Endothelial cell of umbilical vein (primary cell): ENCODE data around the gene HLA-DPA1. TPM values are rescaled to one million over a fixed set of nuclear protein-coding genes. Genes with fewer than 3 reads are reported as not detected.
A peak's percentile ranks its signal among the peaks of the same experiment; 100 is the strongest.

Source experiments
- BruUV-seq: library from RNA; stranded (reverse); fragments of 400-500 nt; replicated peaks from 2 replicates; lab custom pipeline; 2021; lab: Mats Ljungman, UMichigan
- CTCF ChIA-PET: fragments of 300-600, 350-600 bp; sonication (Branson Sonifier 250); formaldehyde crosslinking; loops from one replicate; lab custom pipeline; 2021; ENCODE audit warnings: antibody characterized with exemption, inconsistent platforms; lab: Charles Lee
- POLR2A ChIA-PET: fragments of 300-600, 350-600 bp; sonication (Branson Sonifier 250); formaldehyde crosslinking; loops from one replicate; lab custom pipeline; 2021; ENCODE audit warnings: antibody characterized with exemption, inconsistent platforms; lab: Charles Lee
- DNase-seq: peaks from one replicate; pipeline ENCODE4 v3.0.0-alpha.2; 2011; ENCODE audit warnings: low read depth, low spot score
- FAIRE-seq: peaks from 2 replicates; lab custom pipeline; 2011; peaks lifted over from hg19 to GRCh38; lab: Jason Lieb, UNC
- H2AFZ ChIP-seq: 2 replicates; pipeline ENCODE4 v1.6.0; 2012; ENCODE audit warnings: low read depth, low read length, control low read depth, inconsistent platforms
- H3K27ac ChIP-seq: 2 replicates; pipeline ENCODE4 v1.5.1; 2011; ENCODE audit warnings: low read depth, mild to moderate bottlenecking, control low read depth, low read length, moderate library complexity; ENCODE audit not compliant: insufficient read depth
- H3K27me3 ChIP-seq, 2 experiments: 2 replicates each; pipeline versions ENCODE4 v1.6.0 to v1.6.1; 2011; ENCODE audit warnings: low read length in 2 of 2, mixed read lengths in 1 of 2; ENCODE audit not compliant: control insufficient read depth in 2 of 2, insufficient read depth in 2 of 2
- H3K36me3 ChIP-seq, 2 experiments: 2 replicates in 1 of 2; 3 replicates in 1 of 2; pipeline ENCODE4 v1.5.1; 2011; ENCODE audit warnings: low read length in 2 of 2, mild to moderate bottlenecking in 1 of 2, moderate library complexity in 1 of 2; ENCODE audit not compliant: control insufficient read depth in 2 of 2, insufficient read depth in 2 of 2; ENCODE audit errors: extremely low read depth in 1 of 2
- H3K4me1 ChIP-seq: 3 replicates; pipeline ENCODE4 v1.5.1; 2011; ENCODE audit warnings: mild to moderate bottlenecking, low read length; ENCODE audit not compliant: control insufficient read depth, insufficient read depth; ENCODE audit errors: extremely low read depth
- H3K4me2 ChIP-seq: 2 replicates; pipeline ENCODE4 v1.6.1; 2011; ENCODE audit warnings: low read length, control low read depth, mixed read lengths; ENCODE audit not compliant: insufficient read depth
- H3K4me3 ChIP-seq, 3 experiments: fragments of 200-600 bp in 1 of 3; sonication (generic), shearing (Covaris generic) in 1 of 3; replicated peaks in 1 of 3; 2 replicates each; pipeline ENCODE4 v1.5.1; 2011 to 2016; ENCODE audit warnings: control low read depth in 3 of 3, low read length in 3 of 3, mild to moderate bottlenecking in 2 of 3, inconsistent platforms in 1 of 3, low read depth in 1 of 3, moderate library complexity in 1 of 3; ENCODE audit not compliant: insufficient read depth in 1 of 3
- H3K79me2 ChIP-seq: 2 replicates; pipeline ENCODE4 v1.6.0; 2012; ENCODE audit warnings: low read length, inconsistent platforms; ENCODE audit not compliant: control insufficient read depth, insufficient read depth
- H3K9ac ChIP-seq: replicated peaks from 2 replicates; pipeline ENCODE3; 2011; ENCODE audit warnings: low read length, control low read depth; ENCODE audit not compliant: insufficient read depth; ENCODE audit errors: extremely low read depth
- H3K9me1 ChIP-seq: replicated peaks from 3 replicates; pipeline ENCODE4 v1.6.0; 2011; ENCODE audit warnings: mild to moderate bottlenecking, low read length; ENCODE audit not compliant: control insufficient read depth, insufficient read depth; ENCODE audit errors: extremely low read depth
- H3K9me3 ChIP-seq: replicated peaks from 2 replicates; pipeline ENCODE4 v1.5.1; 2012; ENCODE audit warnings: low read length, inconsistent platforms; ENCODE audit not compliant: control insufficient read depth, insufficient read depth
- H4K20me1 ChIP-seq: replicated peaks from 2 replicates; pipeline ENCODE3; 2011; ENCODE audit warnings: mild to moderate bottlenecking, low read length; ENCODE audit not compliant: control insufficient read depth, insufficient read depth; ENCODE audit errors: extremely low read depth
- FOS ChIP-seq: IDR thresholded peaks from 2 replicates; pipeline ENCODE4 v1.6.1; 2011; ENCODE audit warnings: mild to moderate bottlenecking, low read length, moderate library complexity, borderline replicate concordance; ENCODE audit not compliant: insufficient read depth
- dilution Hi-C: fragments of 300-500 bp; cut with MboI; formaldehyde crosslinking; loops from one replicate; pipeline ENCODE4 v1.15.0; 2019; ENCODE audit warnings: low sequenced_read_pairs; ENCODE audit not compliant: extremely low pct_ligation_motif_present
- intact Hi-C: fragments of 100-400 bp; cut with micrococcal nuclease; formaldehyde crosslinking; loops from one replicate; pipeline ENCODE4 v1.10.0; 2022
- polyA plus RNA-seq, 4 experiments: library from polyadenylated mRNA; depleted of rRNA in 3 of 4; stranded (reverse) in 3 of 4; unstranded in 1 of 4; fragments of >200 nt; gene quantifications; 2 replicates each; pipeline versions ENCODE4 v1.2.1 to v1.2.3, GENCODE V29; 2011 to 2012; ENCODE audit warnings: missing spikeins in 1 of 4
- total RNA-seq: library from RNA; stranded (reverse); gene quantifications from 2 replicates; pipeline ENCODE4 v1.2.3, GENCODE V29; 2021
- TF ChIP-seq, protein P1 (sequence below), 2 donors: IDR thresholded peaks; 1 replicate in 1 of 2; 2 replicates in 1 of 2; pipeline ENCODE4 v1.5.1; 2011; ENCODE audit warnings: low read length in 2 of 2, mild to moderate bottlenecking in 2 of 2, moderate library complexity in 2 of 2, control low read depth in 1 of 2, inconsistent platforms in 1 of 2, low read depth in 1 of 2; ENCODE audit not compliant: insufficient read depth in 1 of 2; ENCODE audit errors: extremely low read depth in 1 of 2

The HLA-DPA1 gene
- total and polyA plus RNA-seq, 2 donors (not counting 3 experiments of a cell fraction or from before 2014, with no cell fraction given): 23.2 TPM; not detected in 1

DNA sequence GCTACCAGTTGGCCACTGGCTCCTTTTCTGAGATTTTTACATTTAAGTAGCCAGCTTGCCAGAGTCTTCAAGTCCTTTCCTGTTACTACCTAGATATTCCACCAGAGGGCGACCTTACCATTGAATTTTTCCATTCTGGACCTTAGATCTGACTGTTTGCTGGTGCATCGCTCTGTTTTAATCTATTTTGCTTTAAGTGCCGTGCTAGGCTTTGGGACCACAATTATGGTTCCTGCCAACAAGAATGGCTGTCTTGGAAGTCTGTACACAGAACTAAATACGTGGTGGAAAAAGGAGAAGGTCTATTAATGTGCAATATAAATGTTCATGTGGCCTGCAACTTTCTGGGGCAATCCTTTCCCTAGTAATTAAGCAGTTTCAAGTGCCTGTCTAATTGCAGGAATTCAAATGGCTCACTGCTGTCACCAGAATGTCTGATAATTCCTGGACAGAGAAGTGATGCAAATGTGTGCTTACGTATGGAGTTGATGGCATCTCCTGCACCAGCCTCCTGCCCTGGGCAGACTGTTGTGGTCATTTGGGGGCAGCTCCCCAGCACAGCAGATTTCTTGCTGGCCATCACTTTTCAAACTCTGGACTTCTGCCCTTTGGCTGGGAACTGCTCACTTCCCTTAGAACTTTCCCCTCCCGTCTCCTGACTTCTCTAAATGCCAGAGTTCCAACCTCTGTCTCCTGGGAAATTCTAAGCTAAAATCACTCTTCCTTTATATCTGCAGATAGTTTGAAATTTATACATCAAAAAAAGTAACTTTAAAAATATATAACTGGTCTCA lies 58.4 kb downstream of the HLA-DPA1 start:
- DNase-seq (peak; percentile 85), FAIRE-seq (peak; percentile 86)
- no peak for TF ChIP-seq FOS
- TF ChIP-seq, protein P1, sequence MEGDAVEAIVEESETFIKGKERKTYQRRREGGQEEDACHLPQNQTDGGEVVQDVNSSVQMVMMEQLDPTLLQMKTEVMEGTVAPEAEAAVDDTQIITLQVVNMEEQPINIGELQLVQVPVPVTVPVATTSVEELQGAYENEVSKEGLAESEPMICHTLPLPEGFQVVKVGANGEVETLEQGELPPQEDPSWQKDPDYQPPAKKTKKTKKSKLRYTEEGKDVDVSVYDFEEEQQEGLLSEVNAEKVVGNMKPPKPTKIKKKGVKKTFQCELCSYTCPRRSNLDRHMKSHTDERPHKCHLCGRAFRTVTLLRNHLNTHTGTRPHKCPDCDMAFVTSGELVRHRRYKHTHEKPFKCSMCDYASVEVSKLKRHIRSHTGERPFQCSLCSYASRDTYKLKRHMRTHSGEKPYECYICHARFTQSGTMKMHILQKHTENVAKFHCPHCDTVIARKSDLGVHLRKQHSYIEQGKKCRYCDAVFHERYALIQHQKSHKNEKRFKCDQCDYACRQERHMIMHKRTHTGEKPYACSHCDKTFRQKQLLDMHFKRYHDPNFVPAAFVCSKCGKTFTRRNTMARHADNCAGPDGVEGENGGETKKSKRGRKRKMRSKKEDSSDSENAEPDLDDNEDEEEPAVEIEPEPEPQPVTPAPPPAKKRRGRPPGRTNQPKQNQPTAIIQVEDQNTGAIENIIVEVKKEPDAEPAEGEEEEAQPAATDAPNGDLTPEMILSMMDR (IDR thresholded peaks at IDR 0.05; ENCODE audit: extremely low read depth in 1 of 2, insufficient read depth in 1 of 2, low read depth in 1 of 2, low read length in 2 of 2): peak; percentile 56 to 57
- Histone ChIP-seq H3K4me2 (no peak overlapping the region), H3K27me3 (peaks cover 23 to 30% of the 10 kb centered on the region in 2 experiments), H3K4me1 (peaks cover 8% of the 10 kb centered on the region), H2AFZ (no peak overlapping the region), H3K9me1 (no peaks in the 10 kb centered on the region), H3K4me3 (no peak overlapping the region), H3K9me3 (no peaks in the 10 kb centered on the region), H3K9ac (no peak overlapping the region), H3K79me2 (no peaks in the 10 kb centered on the region), H3K27ac (no peak overlapping the region), H3K36me3 (no peaks in the 10 kb centered on the region), H4K20me1 (no peaks in the 10 kb centered on the region)
- dilution Hi-C loops: no loop called here
- ChIA-PET POLR2A (no interaction called here), CTCF (interaction anchor here (0.6 to 6.7 kb wide), 25 partner anchors 11 to 233 kb away, joined by 3 to 88 read pairs (median 4); partner anchors contain the start of gene HLA-DPB1)
- BruUV-seq: no TSS peak
- intact Hi-C loops: loop anchor here (1.0 to 2.0 kb wide), 4 partner anchors 66 to 233 kb away; no protein-coding TSS in a partner anchor

Other genes with a start within 250 kb of the HLA-DPA1 start
- 49.7 and 57.8 TPM in 2 replicates for gene TAP2, start 234.9 kb downstream of the HLA-DPA1 start, total RNA-seq
- gene TAP2, start 234.9 kb downstream of the HLA-DPA1 start, polyA plus RNA-seq: 14.1 and 18.4 TPM in 2 replicates
- 25.7 and 40.1 TPM in 2 replicates for gene PSMB8, start 229.6 kb downstream of the HLA-DPA1 start, total RNA-seq
- gene PSMB8, start 229.6 kb downstream of the HLA-DPA1 start, polyA plus RNA-seq: 41.3 and 49.4 TPM in 2 replicates
- 18.8 and 25.9 TPM in 2 replicates for gene TAP1, start 219.9 kb downstream of the HLA-DPA1 start, total RNA-seq
- 15.6 and 17.2 TPM in 2 replicates for gene TAP1, start 219.9 kb downstream of the HLA-DPA1 start, polyA plus RNA-seq
- gene PSMB9, start 219.5 kb downstream of the HLA-DPA1 start, total RNA-seq: 2.7 and 6.3 TPM in 2 replicates
- gene PSMB9, start 219.5 kb downstream of the HLA-DPA1 start, polyA plus RNA-seq: 6.3 and 6.4 TPM in 2 replicates
- gene HLA-DMB, start 132.6 kb downstream of the HLA-DPA1 start, total RNA-seq: 0.39 TPM in 1 of 2 replicates, not detected in the other
- 0.75 and 1.1 TPM in 2 replicates for gene HLA-DMB, start 132.6 kb downstream of the HLA-DPA1 start, polyA plus RNA-seq
- gene HLA-DMA, start 120.6 kb downstream of the HLA-DPA1 start, total RNA-seq: 0.53 and 1.2 TPM in 2 replicates
- 7.7 and 10.9 TPM in 2 replicates for gene HLA-DMA, start 120.6 kb downstream of the HLA-DPA1 start, polyA plus RNA-seq
- 187 and 197 TPM in 2 replicates for gene BRD2, start 105.1 kb downstream of the HLA-DPA1 start, total RNA-seq
- gene BRD2, start 105.1 kb downstream of the HLA-DPA1 start, polyA plus RNA-seq: 114 and 131 TPM in 2 replicates
- not detected in 2 replicates for gene HLA-DOA, start 64.1 kb downstream of the HLA-DPA1 start, total RNA-seq
- not detected in 2 replicates for gene HLA-DOA, start 64.1 kb downstream of the HLA-DPA1 start, polyA plus RNA-seq
- gene HLA-DPB1, start 2.3 kb upstream of the HLA-DPA1 start, total RNA-seq: 2.3 and 19.1 TPM in 2 replicates
- gene HLA-DPB1, start 2.3 kb upstream of the HLA-DPA1 start, polyA plus RNA-seq: 26.1 and 38.0 TPM in 2 replicates
- gene COL11A2, start 118.8 kb upstream of the HLA-DPA1 start, total RNA-seq: 1.3 and 1.7 TPM in 2 replicates
- 0.49 and 0.65 TPM in 2 replicates for gene COL11A2, start 118.8 kb upstream of the HLA-DPA1 start, polyA plus RNA-seq
- 43.4 and 45.6 TPM in 2 replicates for gene RXRB, start 127.0 kb upstream of the HLA-DPA1 start, total RNA-seq
- gene RXRB, start 127.0 kb upstream of the HLA-DPA1 start, polyA plus RNA-seq: 44.4 and 48.1 TPM in 2 replicates
- gene SLC39A7, start 127.2 kb upstream of the HLA-DPA1 start, total RNA-seq: 129 and 138 TPM in 2 replicates
- 92.2 and 99.8 TPM in 2 replicates for gene SLC39A7, start 127.2 kb upstream of the HLA-DPA1 start, polyA plus RNA-seq
- 4.0 and 4.3 TPM in 2 replicates for gene HSD17B8, start 131.0 kb upstream of the HLA-DPA1 start, total RNA-seq
- gene HSD17B8, start 131.0 kb upstream of the HLA-DPA1 start, polyA plus RNA-seq: 8.2 and 8.4 TPM in 2 replicates
- 26.8 and 28.0 TPM in 2 replicates for gene RING1, start 134.9 kb upstream of the HLA-DPA1 start, total RNA-seq
- gene RING1, start 134.9 kb upstream of the HLA-DPA1 start, polyA plus RNA-seq: 27.9 and 32.9 TPM in 2 replicates
- 43.8 and 49.2 TPM in 2 replicates for gene VPS52, start 198.2 kb upstream of the HLA-DPA1 start, total RNA-seq
- gene VPS52, start 198.2 kb upstream of the HLA-DPA1 start, polyA plus RNA-seq: 112 and 132 TPM in 2 replicates
- 2,193 and 2,336 TPM in 2 replicates for gene RPS18, start 198.4 kb upstream of the HLA-DPA1 start, total RNA-seq
- gene RPS18, start 198.4 kb upstream of the HLA-DPA1 start, polyA plus RNA-seq: 4,861 and 5,541 TPM in 2 replicates
- 4.1 and 4.5 TPM in 2 replicates for gene B3GALT4, start 203.5 kb upstream of the HLA-DPA1 start, total RNA-seq
- gene B3GALT4, start 203.5 kb upstream of the HLA-DPA1 start, polyA plus RNA-seq: 5.6 and 7.6 TPM in 2 replicates
- 66.9 and 71.2 TPM in 2 replicates for gene WDR46, start 215.6 kb upstream of the HLA-DPA1 start, total RNA-seq
- gene WDR46, start 215.6 kb upstream of the HLA-DPA1 start, polyA plus RNA-seq: 53.9 and 61.4 TPM in 2 replicates
- 52.3 and 63.5 TPM in 2 replicates for gene PFDN6, start 216.0 kb upstream of the HLA-DPA1 start, total RNA-seq
- 27.5 and 31.0 TPM in 2 replicates for gene PFDN6, start 216.0 kb upstream of the HLA-DPA1 start, polyA plus RNA-seq
- 85.8 and 90.3 TPM in 2 replicates for gene RGL2, start 225.3 kb upstream of the HLA-DPA1 start, total RNA-seq
- gene RGL2, start 225.3 kb upstream of the HLA-DPA1 start, polyA plus RNA-seq: 87.7 and 101 TPM in 2 replicates
- gene TAPBP, start 240.4 kb upstream of the HLA-DPA1 start, total RNA-seq: 90.7 and 98.0 TPM in 2 replicates
- gene TAPBP, start 240.4 kb upstream of the HLA-DPA1 start, polyA plus RNA-seq: 69.6 and 79.9 TPM in 2 replicates
- 12.6 and 13.9 TPM in 2 replicates for gene ZBTB22, start 244.1 kb upstream of the HLA-DPA1 start, total RNA-seq
- gene ZBTB22, start 244.1 kb upstream of the HLA-DPA1 start, polyA plus RNA-seq: 15.4 and 16.5 TPM in 2 replicates
- 52.0 and 54.4 TPM in 2 replicates for gene DAXX, start 249.3 kb upstream of the HLA-DPA1 start, total RNA-seq
- 19.2 and 20.5 TPM in 2 replicates for gene DAXX, start 249.3 kb upstream of the HLA-DPA1 start, polyA plus RNA-seq